ENCODE measurements around the gene FAM234B.
"Not testable (repeated sequence)": the region's sequence is repeated elsewhere in the genome, so short reads cannot be mapped to it uniquely, and the experiment has no call there.

Gene FAM234B

GRCh38 chr12:13023811-13024530, 20.2 kb upstream of the FAM234B start:
- DNase-seq, result no peak

DNA sequence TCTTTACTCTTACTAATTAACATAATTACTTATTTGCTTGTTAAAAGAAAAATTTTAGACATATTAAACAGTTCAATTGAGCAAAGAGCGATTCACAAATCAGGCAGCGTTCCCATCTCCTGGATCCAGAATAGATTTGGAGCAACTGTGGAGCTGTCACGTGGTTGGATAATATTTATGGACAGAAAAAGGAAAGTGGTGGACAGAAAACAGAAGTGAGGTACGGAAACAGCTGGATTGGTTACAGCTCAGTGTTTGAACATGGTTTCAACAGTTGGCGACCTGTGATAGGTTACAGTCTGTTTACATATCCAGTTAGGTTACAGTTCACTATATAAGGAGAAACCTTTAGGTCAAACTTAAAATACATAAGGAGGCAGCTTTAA, 19.7 kb upstream of the FAM234B start:
- DNase-seq, result no peak

DNA sequence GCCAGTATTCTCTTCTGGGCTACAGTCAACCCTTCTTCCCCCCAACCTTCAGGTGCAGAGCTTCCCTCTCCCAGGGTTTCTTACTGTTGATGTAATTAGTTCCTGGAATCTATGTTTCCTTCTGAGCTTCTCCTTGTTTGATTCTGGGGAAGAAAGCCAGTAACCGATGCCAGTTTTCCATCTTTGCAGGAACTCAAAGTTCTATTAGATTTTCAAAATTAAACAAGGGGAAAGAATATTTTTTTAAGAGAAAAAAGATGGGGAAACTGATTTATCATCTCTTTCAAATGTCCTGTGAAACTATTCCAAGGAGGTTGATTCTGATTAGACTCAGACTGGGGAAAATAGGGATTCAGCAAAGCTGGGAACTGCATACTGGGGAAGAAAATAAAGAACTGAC, 17.9 kb upstream of the FAM234B start:
- DNase-seq, result no peak

- DNase-seq, result no peak
These were observed 17.1 kb upstream of the FAM234B start for GRCh38 chr12:13027032-13027431.

GRCh38 chr12:13027508-13027907, 16.7 kb upstream of the FAM234B start:
- no peak for DNase-seq

DNA sequence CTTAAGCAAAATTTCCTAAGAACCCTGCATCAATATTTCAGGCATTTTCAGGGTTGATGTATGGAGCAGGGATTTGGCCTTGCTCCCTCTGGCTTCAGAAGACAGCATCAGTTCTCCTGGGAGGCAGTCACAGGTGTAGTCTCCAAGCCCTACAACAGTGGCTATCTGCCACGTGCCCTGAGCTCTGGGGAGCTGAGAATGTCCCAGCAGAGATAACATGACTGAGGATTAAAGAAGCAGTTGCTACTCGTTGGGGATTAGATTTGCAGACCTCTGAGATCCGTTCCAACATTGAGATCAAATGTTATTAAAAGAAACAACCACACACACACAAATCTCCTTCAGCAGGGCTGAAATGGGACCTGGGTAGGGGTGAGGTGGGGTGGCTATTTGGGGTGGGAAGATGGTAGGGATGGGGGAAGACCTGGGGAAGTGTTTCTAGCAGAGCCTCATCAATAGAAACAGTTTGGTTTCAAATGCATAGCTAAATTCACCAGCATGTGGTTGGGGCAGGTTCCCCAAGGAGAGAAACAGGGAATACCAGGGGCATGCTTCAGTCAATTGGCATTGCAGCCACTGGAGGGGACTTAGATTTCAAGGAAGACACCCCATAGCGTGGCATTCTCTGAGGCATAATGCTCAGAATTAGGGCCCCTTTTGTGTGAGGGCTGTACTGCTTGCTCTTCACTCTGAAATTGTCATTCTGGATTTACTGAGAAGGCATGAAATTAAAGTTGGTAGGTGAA, 15.2 kb upstream of the FAM234B start:
- DNase-seq, result no peak

- DNase-seq, result no peak
These were observed 13.5 kb upstream of the FAM234B start for GRCh38 chr12:13030541-13031291.

GRCh38 chr12:13032164-13032563, 12.0 kb upstream of the FAM234B start:
- DNase-seq, result no peak

- no peak for DNase-seq
These were observed 10.7 kb upstream of the FAM234B start for GRCh38 chr12:13033476-13033875.

GRCh38 chr12:13035335-13035734, 8.8 kb upstream of the FAM234B start:
- not testable (repeated sequence) for DNase-seq

GRCh38 chr12:13036881-13037280, 7.3 kb upstream of the FAM234B start:
- no peak for DNase-seq

DNA sequence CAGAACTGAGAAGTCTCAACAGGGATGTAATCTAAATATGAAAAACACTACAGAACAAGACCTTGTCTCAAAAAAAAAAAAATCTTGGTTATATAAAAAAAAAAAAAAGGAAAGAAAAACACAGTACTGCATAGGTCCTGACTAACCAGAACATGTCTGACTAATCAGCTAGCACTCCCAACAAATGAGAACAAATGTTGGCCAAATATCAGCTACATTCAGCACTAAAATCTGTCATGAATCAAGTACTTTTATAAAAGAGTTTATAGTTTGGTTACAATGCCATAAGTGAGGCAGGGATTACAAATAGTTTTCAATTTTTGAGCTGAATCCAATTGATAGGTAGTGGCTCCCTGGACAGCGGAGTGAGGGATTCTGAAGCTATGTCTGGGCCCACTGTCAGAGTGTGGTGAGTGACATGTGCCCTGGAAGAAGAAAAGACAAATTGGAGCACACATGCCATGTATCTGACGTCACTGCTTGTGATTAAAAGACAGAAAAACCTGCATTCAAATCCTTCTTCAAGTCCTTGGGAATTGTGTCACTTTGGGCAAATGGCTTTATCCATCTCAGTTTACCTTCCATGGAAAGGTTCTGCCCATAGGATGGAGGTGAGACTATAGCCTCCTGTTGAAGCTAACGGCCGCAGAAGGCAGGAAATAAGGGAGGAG, 5.6 kb upstream of the FAM234B start:
- DNase-seq, result no peak

DNA sequence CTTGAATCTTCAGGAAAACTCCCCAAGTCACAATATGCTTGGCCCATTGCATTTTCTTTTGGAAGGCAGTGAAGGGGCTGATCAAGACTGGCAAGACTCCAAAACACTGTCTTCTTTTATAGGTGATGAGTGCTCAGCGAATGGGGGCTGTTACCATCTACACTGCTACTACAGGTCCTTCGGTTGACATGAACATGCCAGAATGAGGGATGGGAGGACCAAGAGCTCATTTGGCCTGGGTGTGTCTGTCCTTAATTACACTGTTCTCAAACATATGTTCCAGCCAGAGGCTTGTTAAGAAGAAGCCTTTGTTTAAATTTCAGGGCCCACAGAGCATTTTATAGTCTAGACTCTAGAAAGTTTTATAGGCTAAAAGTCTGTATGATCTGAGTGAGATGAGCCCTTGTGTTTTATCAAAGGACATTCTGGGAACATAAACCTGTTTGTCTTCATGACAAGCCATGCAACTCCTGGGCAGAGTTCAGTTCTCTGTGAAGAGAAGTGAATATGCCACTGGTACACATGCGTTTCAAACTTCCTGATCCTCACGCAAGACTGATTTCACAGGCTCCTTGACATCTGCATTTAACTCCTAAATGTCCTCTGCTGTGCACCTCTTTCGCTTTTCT, 4.7 kb upstream of the FAM234B start:
- no peak for DNase-seq

- no peak for DNase-seq
These were observed 3.0 kb upstream of the FAM234B start for GRCh38 chr12:13041224-13041623.

GRCh38 chr12:13042666-13043230, 1.4 kb upstream of the FAM234B start:
- DNase-seq, result no peak

DNA sequence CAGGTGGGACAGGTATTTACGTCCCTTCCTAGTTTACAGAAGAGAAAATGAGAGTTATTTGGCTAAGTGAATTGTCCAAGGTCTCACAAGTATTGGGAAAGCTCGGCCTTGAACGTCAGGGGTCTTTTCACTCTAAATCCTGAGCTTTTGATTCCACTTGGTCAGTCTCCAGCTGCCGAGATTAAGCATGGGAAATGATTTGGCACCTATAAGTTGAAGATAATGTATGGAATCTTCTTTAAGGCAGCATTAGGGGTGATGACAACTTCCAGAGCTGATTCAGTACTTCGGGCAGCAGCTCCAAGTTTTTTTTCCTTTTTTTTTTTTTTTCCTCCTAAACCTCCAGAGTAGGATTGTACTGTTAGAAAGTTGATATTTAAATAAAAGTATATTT, 722 bp downstream of the FAM234B start:
- no peak for DNase-seq

GRCh38 chr12:13045816-13046215, 1.6 kb downstream of the FAM234B start:
- DNase-seq, result no peak

GRCh38 chr12:13046964-13047363, 2.8 kb downstream of the FAM234B start:
- DNase-seq, result no peak

- no peak for DNase-seq
These were observed 5.6 kb downstream of the FAM234B start for GRCh38 chr12:13049816-13050215.

DNA sequence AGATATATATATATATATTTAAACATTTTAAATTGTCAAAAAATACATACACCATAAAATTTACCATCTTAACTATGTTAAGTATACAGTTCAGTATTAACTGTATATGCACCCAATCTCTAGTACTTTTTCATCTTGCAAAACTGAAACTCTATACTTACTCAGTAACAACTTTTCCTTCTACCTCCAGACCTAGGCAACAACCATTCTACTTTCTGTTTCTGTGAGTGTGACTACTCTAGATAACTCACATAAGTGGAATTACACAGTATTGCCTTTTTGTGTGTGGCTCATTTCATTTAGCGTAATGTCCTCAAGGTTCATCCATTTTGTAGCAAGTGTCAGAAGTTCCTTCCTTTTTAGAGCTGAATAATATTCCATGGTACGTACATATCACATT, 8.2 kb downstream of the FAM234B start:
- no peak for DNase-seq

DNA sequence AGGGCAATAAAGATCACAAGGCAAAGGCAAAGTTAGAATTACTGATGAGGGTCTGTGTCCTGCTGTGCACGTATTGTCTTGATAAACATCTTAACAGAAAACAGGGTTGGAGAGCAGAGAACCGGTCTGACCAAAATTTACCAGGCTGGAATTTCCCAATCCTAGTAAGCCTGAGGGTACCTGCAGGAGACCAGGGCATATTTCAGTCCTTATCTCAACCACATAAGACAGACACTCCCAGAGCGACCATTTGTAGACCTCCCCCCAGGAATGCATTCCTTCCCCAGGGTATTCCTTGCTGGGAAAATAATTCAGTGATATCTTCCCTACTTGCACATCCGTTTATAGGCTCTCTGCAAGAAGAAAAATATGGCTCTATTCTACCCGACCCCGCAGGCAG, 9.4 kb downstream of the FAM234B start:
- not testable (repeated sequence) for DNase-seq

GRCh38 chr12:13060581-13060980, 16.4 kb downstream of the FAM234B start:
- DNase-seq, result no peak

Data from hippocampal formation (tissue), 2 donors.